Tibial nerve (tissue), 3 donors: ENCODE results near the gene SLAMF9.

Source experiments
- CTCF ChIP-seq, 5 experiments: fragments of 200-600 bp in 3 of 5; fragments of 450-650 bp in 2 of 5; sonication (generic) in 3 of 5; IDR thresholded peaks; one replicate each; pipeline ENCODE4 v1.5.1; 2016 to 2019; ENCODE audit warnings: antibody characterized with exemption in 5 of 5, mild to moderate bottlenecking in 3 of 5, moderate library complexity in 2 of 5
- POLR2A ChIP-seq, 2 donors: fragments of 450-650 bp; IDR thresholded peaks; one replicate each; pipeline ENCODE4 v1.6.1; 2017; ENCODE audit warnings: antibody characterized with exemption in 2 of 2, mild to moderate bottlenecking in 2 of 2, moderate library complexity in 2 of 2

- TF ChIP-seq CTCF (IDR thresholded peaks at IDR 0.05) (no peak), POLR2A (IDR thresholded peaks at IDR 0.05) (no peak)
These were observed 37.6 kb downstream of the SLAMF9 start for GRCh38 chr1:159916242-159917051.
